CD8-positive, alpha-beta memory T cell (primary cell): ENCODE results near the gene CDC14B. TPM values are rescaled to one million over a fixed set of nuclear protein-coding genes. Genes with fewer than 3 reads are reported as not detected.

Experiments
- CTCF ChIA-PET: fragments of 350-600 bp; sonication (Branson Sonifier 250); formaldehyde crosslinking; loops from one replicate; lab custom pipeline; 2021; ENCODE audit warnings: antibody characterized with exemption; lab: Charles Lee
- POLR2A ChIA-PET: fragments of 350-600 bp; sonication (Branson Sonifier 250); formaldehyde crosslinking; loops from one replicate; lab custom pipeline; 2021; ENCODE audit warnings: antibody characterized with exemption; lab: Charles Lee
- DNase-seq, 5 donors: peaks; one replicate each; pipeline versions ENCODE4 v3.0.0 to v3.0.0-alpha.2; 2020 to 2022; ENCODE audit warnings: mixed read lengths in 1 of 5
- H3K27ac ChIP-seq: one replicate; pipeline ENCODE4 v1.7.0; 2013; ENCODE audit warnings: low read depth, mild to moderate bottlenecking, low read length, moderate library complexity
- H3K27me3 ChIP-seq: 2 replicates; pipeline ENCODE4 v1.7.0; 2013; ENCODE audit warnings: low read length, mild to moderate bottlenecking; ENCODE audit not compliant: insufficient read depth, poor library complexity, severe bottlenecking
- H3K36me3 ChIP-seq: 2 replicates; pipeline ENCODE4 v1.7.0; 2013; ENCODE audit warnings: mild to moderate bottlenecking, low read length, moderate library complexity; ENCODE audit not compliant: insufficient read depth
- H3K4me1 ChIP-seq: 2 replicates; pipeline ENCODE4 v1.7.0; 2013; ENCODE audit warnings: mild to moderate bottlenecking, low read length, moderate library complexity; ENCODE audit not compliant: insufficient read depth
- H3K4me3 ChIP-seq: 2 replicates; pipeline ENCODE4 v1.7.0; 2013; ENCODE audit warnings: mild to moderate bottlenecking, low read length
- H3K9me3 ChIP-seq: 2 replicates; pipeline ENCODE4 v1.7.0; 2013; ENCODE audit warnings: mild to moderate bottlenecking, low read length
- H3K27ac Mint-ChIP-seq, 8 donors: one replicate each; pipeline ENCODE4 v1.8.0; 2020 to 2021; ENCODE audit warnings: mixed read lengths in 8 of 8, mild to moderate bottlenecking in 6 of 8, inconsistent platforms in 3 of 8, moderate library complexity in 3 of 8
- H3K27me3 Mint-ChIP-seq, 2 donors: one replicate each; pipeline ENCODE4 v1.8.0; 2020 to 2021; ENCODE audit warnings: mixed read lengths in 2 of 2, mild to moderate bottlenecking in 1 of 2, moderate library complexity in 1 of 2
- H3K36me3 Mint-ChIP-seq, 3 donors: one replicate each; pipeline ENCODE4 v1.8.0; 2020 to 2021; ENCODE audit warnings: mixed read lengths in 3 of 3, inconsistent platforms in 1 of 3, mild to moderate bottlenecking in 1 of 3
- H3K4me1 Mint-ChIP-seq, 3 donors: one replicate each; pipeline ENCODE4 v1.8.0; 2020 to 2021; ENCODE audit warnings: mixed read lengths in 3 of 3, inconsistent platforms in 1 of 3, mild to moderate bottlenecking in 1 of 3
- H3K4me3 Mint-ChIP-seq, 7 donors: one replicate each; pipeline ENCODE4 v1.8.0; 2020 to 2021; ENCODE audit warnings: mixed read lengths in 7 of 7, mild to moderate bottlenecking in 6 of 7, moderate library complexity in 4 of 7, inconsistent platforms in 2 of 7
- H3K9me3 Mint-ChIP-seq, 5 donors: one replicate each; pipeline ENCODE4 v1.8.0; 2020 to 2022; ENCODE audit warnings: mixed read lengths in 5 of 5, mild to moderate bottlenecking in 3 of 5, moderate library complexity in 2 of 5, inconsistent platforms in 1 of 5
- polyA plus RNA-seq: library from polyadenylated mRNA; unstranded; fragments of 300-500 nt; fragmentation: Illumina TruSeq; gene quantifications from one replicate; pipeline ENCODE4 v1.2.3, GENCODE V29; 2021
- total RNA-seq, 2 experiments: library from RNA; stranded (reverse); gene quantifications; one replicate each; pipeline ENCODE4 v1.2.3, GENCODE V29; 2021

CDC14B gene
- total and polyA plus RNA-seq, 3 experiments from 2014 or later: 4.6 to 8.2 (median 6.3) TPM

- Mint-ChIP-seq H3K36me3 (peaks cover 0 to 29% (median 13%) of the 10 kb centered on the region in 3 donors), H3K27ac (no peak overlapping the region), H3K4me3 (no peak overlapping the region), H3K27me3 (no peaks in the 10 kb centered on the region), H3K9me3 (no peaks in the 10 kb centered on the region), H3K4me1 (peaks cover 0 to 2% (median 0%) of the 10 kb centered on the region in 3 donors)
- ChIA-PET POLR2A (no interaction called here), CTCF (no interaction called here)
- Histone ChIP-seq H3K4me1 (no peaks in the 10 kb centered on the region), H3K27me3 (no peaks in the 10 kb centered on the region), H3K36me3 (no peaks in the 10 kb centered on the region), H3K27ac (no peak overlapping the region), H3K9me3 (no peaks in the 10 kb centered on the region), H3K4me3 (no peak overlapping the region)
- no peak for DNase-seq
These were observed 118.7 kb downstream of the CDC14B start for GRCh38 chr9:96500696-96501632.

DNA sequence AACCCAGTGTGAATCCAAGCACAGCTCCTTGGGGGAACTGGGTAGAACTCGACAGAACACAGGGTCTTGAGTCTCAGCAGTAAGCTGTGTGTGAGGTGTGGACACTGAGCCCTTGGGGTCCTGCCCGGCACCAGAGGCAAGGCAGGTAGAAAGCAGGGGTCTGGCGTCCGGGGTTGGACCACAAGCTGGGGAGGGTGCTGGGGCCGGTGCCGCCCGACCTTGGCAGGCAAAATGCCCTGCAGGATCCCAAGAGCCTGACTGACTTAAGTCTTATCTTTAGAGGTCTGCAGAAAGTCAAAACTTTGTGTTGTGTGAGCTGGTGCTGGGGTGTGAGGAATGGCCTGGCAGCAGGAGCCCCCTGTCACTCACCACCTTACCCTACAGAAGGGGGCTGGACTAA is 120.4 kb downstream of the CDC14B start:
- no peak overlapping the region for H3K4me3 ChIP-seq
- Mint-ChIP-seq H3K4me1 (peaks cover 0 to under 1% (median 0%) of the 10 kb centered on the region in 3 donors), H3K4me3 (no peak overlapping the region), H3K9me3 (no peaks in the 10 kb centered on the region), H3K27ac (no peak overlapping the region), H3K27me3 (peaks cover 0 to 2% of the 10 kb centered on the region in 2 donors), H3K36me3 (peaks cover 0 to 24% (median 4%) of the 10 kb centered on the region in 3 donors)
- ChIA-PET CTCF (no interaction called here), POLR2A (no interaction called here)
- H3K27ac ChIP-seq: no peak overlapping the region
- H3K36me3 ChIP-seq: no peaks in the 10 kb centered on the region
- no peaks in the 10 kb centered on the region for H3K9me3 ChIP-seq
- no peaks in the 10 kb centered on the region for H3K4me1 ChIP-seq
- H3K27me3 ChIP-seq: no peaks in the 10 kb centered on the region
- no peak for DNase-seq

GRCh38 chr9:96498796-96499195 is 120.8 kb downstream of the CDC14B start:
- H3K36me3 ChIP-seq: no peaks in the 10 kb centered on the region
- Mint-ChIP-seq H3K27ac (peak overlapping the region in 2 of 8 donors; percentile 17 to 70), H3K27me3 (peaks cover 0 to 2% of the 10 kb centered on the region in 2 donors), H3K4me3 (no peak overlapping the region), H3K4me1 (no peaks in the 10 kb centered on the region), H3K9me3 (no peaks in the 10 kb centered on the region), H3K36me3 (peaks cover 0 to 20% (median 3%) of the 10 kb centered on the region in 3 donors)
- H3K9me3 ChIP-seq: no peaks in the 10 kb centered on the region
- no peaks in the 10 kb centered on the region for H3K27me3 ChIP-seq
- H3K4me1 ChIP-seq: no peaks in the 10 kb centered on the region
- H3K27ac ChIP-seq: no peak overlapping the region
- no peak overlapping the region for H3K4me3 ChIP-seq
- ChIA-PET POLR2A (no interaction called here), CTCF (no interaction called here)
- no peak for DNase-seq

- no peaks in the 10 kb centered on the region for H3K4me1 ChIP-seq
- no peak for DNase-seq
- no peaks in the 10 kb centered on the region for H3K36me3 ChIP-seq
- peaks cover 0 to 2% of the 10 kb centered on the region in 2 donors for H3K27me3 Mint-ChIP-seq
- peaks cover 0 to 16% (median 0%) of the 10 kb centered on the region in 3 donors for H3K36me3 Mint-ChIP-seq
- no peaks in the 10 kb centered on the region for H3K9me3 ChIP-seq
- no peak overlapping the region for H3K27ac ChIP-seq
- no peaks in the 10 kb centered on the region for H3K27me3 ChIP-seq
- no peak overlapping the region for H3K4me3 Mint-ChIP-seq
- ChIA-PET CTCF (no interaction called here), POLR2A (no interaction called here)
- no peak overlapping the region for H3K4me3 ChIP-seq
- no peaks in the 10 kb centered on the region for H3K4me1 Mint-ChIP-seq
- H3K27ac Mint-ChIP-seq: no peak overlapping the region
- no peaks in the 10 kb centered on the region for H3K9me3 Mint-ChIP-seq
These were observed 122.6 kb downstream of the CDC14B start for GRCh38 chr9:96497117-96497399.

- no peak overlapping the region for H3K27ac Mint-ChIP-seq
- Histone ChIP-seq H3K4me1 (no peaks in the 10 kb centered on the region), H3K36me3 (no peaks in the 10 kb centered on the region), H3K27me3 (no peaks in the 10 kb centered on the region), H3K9me3 (no peaks in the 10 kb centered on the region), H3K27ac (no peak overlapping the region), H3K4me3 (no peak overlapping the region)
- H3K27me3 Mint-ChIP-seq: peaks cover 0 to 2% of the 10 kb centered on the region in 2 donors
- H3K36me3 Mint-ChIP-seq: peaks cover 0 to 19% (median 2%) of the 10 kb centered on the region in 3 donors
- no peaks in the 10 kb centered on the region for H3K9me3 Mint-ChIP-seq
- ChIA-PET CTCF (no interaction called here), POLR2A (no interaction called here)
- H3K4me3 Mint-ChIP-seq: no peak overlapping the region
- peaks cover 2 to 3% (median 3%) of the 10 kb centered on the region in 3 donors for H3K4me1 Mint-ChIP-seq
- DNase-seq: no peak
These were observed 123.1 kb downstream of the CDC14B start for GRCh38 chr9:96496368-96497116.

GRCh38 chr9:96495341-96495740 is 124.3 kb downstream of the CDC14B start:
- no peaks in the 10 kb centered on the region for H3K9me3 Mint-ChIP-seq
- Histone ChIP-seq H3K4me1 (no peaks in the 10 kb centered on the region), H3K27ac (no peak overlapping the region), H3K9me3 (no peaks in the 10 kb centered on the region), H3K36me3 (no peaks in the 10 kb centered on the region), H3K27me3 (no peaks in the 10 kb centered on the region), H3K4me3 (no peak overlapping the region)
- peaks cover 0 to 2% of the 10 kb centered on the region in 2 donors for H3K27me3 Mint-ChIP-seq
- POLR2A ChIA-PET: no interaction called here
- H3K4me3 Mint-ChIP-seq: no peak overlapping the region
- CTCF ChIA-PET: no interaction called here
- peaks cover 0 to 31% (median 10%) of the 10 kb centered on the region in 3 donors for H3K36me3 Mint-ChIP-seq
- H3K4me1 Mint-ChIP-seq: peaks cover 5 to 8% (median 7%) of the 10 kb centered on the region in 3 donors
- H3K27ac Mint-ChIP-seq: no peak overlapping the region
- no peak for DNase-seq

- Mint-ChIP-seq H3K27ac (peak overlapping the region in 2 of 8 donors; percentile 22 to 68), H3K27me3 (peaks cover 0 to 2% of the 10 kb centered on the region in 2 donors), H3K9me3 (no peaks in the 10 kb centered on the region), H3K36me3 (peaks cover 0 to 41% (median 18%) of the 10 kb centered on the region in 3 donors), H3K4me3 (no peak overlapping the region), H3K4me1 (peaks cover 5 to 8% (median 7%) of the 10 kb centered on the region in 3 donors)
- ChIA-PET CTCF (no interaction called here), POLR2A (no interaction called here)
- Histone ChIP-seq H3K4me1 (no peaks in the 10 kb centered on the region), H3K36me3 (no peaks in the 10 kb centered on the region), H3K4me3 (no peak overlapping the region), H3K9me3 (no peaks in the 10 kb centered on the region), H3K27ac (no peak overlapping the region), H3K27me3 (no peaks in the 10 kb centered on the region)
- no peak for DNase-seq
These were observed 125.3 kb downstream of the CDC14B start for GRCh38 chr9:96494215-96494800.

DNA sequence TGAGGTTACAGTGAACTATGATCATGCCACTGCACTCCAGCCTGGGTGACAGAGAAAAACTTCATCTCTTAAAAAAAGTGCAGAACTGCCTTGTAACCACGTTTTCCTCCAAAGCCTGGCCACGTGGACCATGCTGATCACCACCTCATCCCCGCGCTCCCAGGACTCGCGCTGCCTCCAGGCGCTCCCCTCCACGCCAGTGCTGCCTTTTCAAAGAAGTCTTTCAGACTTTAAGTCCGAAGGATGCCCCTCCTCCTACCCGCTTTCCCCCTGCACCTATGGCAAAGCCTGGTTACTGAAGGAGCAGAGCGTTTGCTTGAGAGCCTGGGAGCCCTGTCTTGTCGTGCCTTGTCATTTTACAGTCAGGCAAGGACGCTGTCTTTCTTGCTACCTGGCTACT is 125.9 kb downstream of the CDC14B start:
- Mint-ChIP-seq H3K9me3 (no peaks in the 10 kb centered on the region), H3K4me1 (peaks cover 5 to 8% (median 7%) of the 10 kb centered on the region in 3 donors), H3K36me3 (peaks cover 0 to 47% (median 22%) of the 10 kb centered on the region in 3 donors), H3K27me3 (peaks cover 0 to 2% of the 10 kb centered on the region in 2 donors), H3K27ac (peak overlapping the region in 1 of 8 donors; percentile 68), H3K4me3 (peak overlapping the region in 1 of 7 donors; percentile 11)
- Histone ChIP-seq H3K36me3 (no peaks in the 10 kb centered on the region), H3K27ac (no peak overlapping the region), H3K4me1 (no peaks in the 10 kb centered on the region), H3K4me3 (no peak overlapping the region), H3K27me3 (no peaks in the 10 kb centered on the region), H3K9me3 (no peaks in the 10 kb centered on the region)
- no peak for DNase-seq
- CTCF ChIA-PET: no interaction called here
- POLR2A ChIA-PET: no interaction called here
